Large intestine (tissue), 3 donors: ENCODE measurements around the gene ARHGAP26. TPM values are rescaled to one million over a fixed set of nuclear protein-coding genes. Genes with fewer than 3 reads are reported as not detected.
A peak's percentile ranks its signal among the peaks of the same experiment; 100 is the strongest.
"Not testable (repeated sequence)": the region's sequence is repeated elsewhere in the genome, so short reads cannot be mapped to it uniquely, and the experiment has no call there.

Source experiments
- DNase-seq, 2 donors: peaks; one replicate each; pipeline versions ENCODE4 v3.0.0 to v3.0.0-alpha.2; 2013
- H3K27ac ChIP-seq: one replicate; pipeline ENCODE4 v1.5.1; 2013; ENCODE audit warnings: low read length
- H3K27me3 ChIP-seq: 2 replicates; pipeline ENCODE4 v1.6.1; 2013; ENCODE audit warnings: low read length; ENCODE audit not compliant: control insufficient read depth, insufficient read depth
- H3K36me3 ChIP-seq: 2 replicates; pipeline ENCODE4 v1.6.1; 2013; ENCODE audit warnings: low read length; ENCODE audit not compliant: control insufficient read depth, insufficient read depth
- H3K4me1 ChIP-seq: one replicate; pipeline ENCODE4 v1.6.1; 2013; ENCODE audit warnings: low read length; ENCODE audit not compliant: control insufficient read depth, insufficient read depth
- H3K4me3 ChIP-seq: one replicate; pipeline ENCODE4 v1.5.1; 2013; ENCODE audit warnings: low read length
- H3K9me3 ChIP-seq: one replicate; pipeline ENCODE4 v1.6.1; 2013; ENCODE audit warnings: mild to moderate bottlenecking, low read depth, low read length, moderate library complexity; ENCODE audit not compliant: control insufficient read depth
- WGBS: methylation state at CpG from one replicate; pipeline ENCODE4 v1.1.5; 2013; ENCODE audit warnings: low lambda C conversion rate; ENCODE audit not compliant: insufficient coverage; 5-methylcytosine and 5-hydroxymethylcytosine counted together
- polyA plus RNA-seq: library from polyadenylated mRNA; unstranded; fragments of 120-200 nt; gene quantifications from one replicate; pipeline ENCODE4 v1.2.1, GENCODE V29; 2013

The ARHGAP26 gene
- polyA plus RNA-seq, 1 donor = 31.8 TPM

GRCh38 chr5:143114481-143114880, 344.3 kb downstream of the ARHGAP26 start:
- no CpG with 5 or more reads among the region's 2 CpGs for WGBS
- Histone ChIP-seq H3K9me3 (no peaks in the 10 kb centered on the region), H3K36me3 (no peaks in the 10 kb centered on the region), H3K4me1 (no peaks in the 10 kb centered on the region), H3K4me3 (no peak overlapping the region), H3K27ac (no peak overlapping the region), H3K27me3 (no peaks in the 10 kb centered on the region)
- no peak for DNase-seq

GRCh38 chr5:143115381-143115780, 345.2 kb downstream of the ARHGAP26 start:
- no peaks in the 10 kb centered on the region for H3K27me3 ChIP-seq
- no CpG with 5 or more reads among the region's 2 CpGs for WGBS
- no peaks in the 10 kb centered on the region for H3K9me3 ChIP-seq
- H3K4me1 ChIP-seq = no peaks in the 10 kb centered on the region
- no peak for DNase-seq
- no peak overlapping the region for H3K27ac ChIP-seq
- H3K36me3 ChIP-seq = no peaks in the 10 kb centered on the region
- no peak overlapping the region for H3K4me3 ChIP-seq

- Histone ChIP-seq H3K27me3 (no peaks in the 10 kb centered on the region), H3K27ac (no peak overlapping the region), H3K36me3 (peaks cover 2% of the 10 kb centered on the region), H3K4me1 (no peaks in the 10 kb centered on the region), H3K4me3 (no peak overlapping the region), H3K9me3 (no peaks in the 10 kb centered on the region)
- no peak for DNase-seq
- WGBS = no CpG with 5 or more reads among the region's 4 CpGs
Observed at GRCh38 chr5:143116814-143117213, 346.6 kb downstream of the ARHGAP26 start.

GRCh38 chr5:143117821-143118220, 347.6 kb downstream of the ARHGAP26 start:
- no peaks in the 10 kb centered on the region for H3K27me3 ChIP-seq
- H3K4me1 ChIP-seq = no peaks in the 10 kb centered on the region
- no peaks in the 10 kb centered on the region for H3K9me3 ChIP-seq
- no peak overlapping the region for H3K27ac ChIP-seq
- DNase-seq = no peak
- peaks cover 2% of the 10 kb centered on the region for H3K36me3 ChIP-seq
- H3K4me3 ChIP-seq = no peak overlapping the region

- Histone ChIP-seq H3K27me3 (no peaks in the 10 kb centered on the region), H3K27ac (no peak overlapping the region), H3K9me3 (no peaks in the 10 kb centered on the region), H3K36me3 (peaks cover 2% of the 10 kb centered on the region), H3K4me1 (no peaks in the 10 kb centered on the region), H3K4me3 (no peak overlapping the region)
- no peak for DNase-seq
- WGBS = no CpG with 5 or more reads among the region's 3 CpGs
Observed at GRCh38 chr5:143118222-143118621, 348.0 kb downstream of the ARHGAP26 start.

- not testable (repeated sequence) for H3K27me3 ChIP-seq, H3K4me1 ChIP-seq, H3K4me3 ChIP-seq, H3K27ac ChIP-seq, H3K36me3 ChIP-seq, H3K9me3 ChIP-seq
- WGBS = 20% methylated on average over 1 of the region's 3 CpGs
- peak in 1 of 2 donors; percentile 18 for DNase-seq
Observed at GRCh38 chr5:143118818-143119217, 348.6 kb downstream of the ARHGAP26 start.

- no peak overlapping the region for H3K27ac ChIP-seq
- no peaks in the 10 kb centered on the region for H3K27me3 ChIP-seq
- DNase-seq = no peak
- H3K36me3 ChIP-seq = peaks cover 2% of the 10 kb centered on the region
- WGBS = no CpG with 5 or more reads among the region's 2 CpGs
- no peaks in the 10 kb centered on the region for H3K4me1 ChIP-seq
- no peaks in the 10 kb centered on the region for H3K9me3 ChIP-seq
- H3K4me3 ChIP-seq = no peak overlapping the region
Observed at GRCh38 chr5:143119291-143119769, 349.2 kb downstream of the ARHGAP26 start.

- no peak overlapping the region for H3K27ac ChIP-seq
- no peaks in the 10 kb centered on the region for H3K27me3 ChIP-seq
- 80% methylated on average over 2 of the region's 3 CpGs for WGBS
- no peak overlapping the region for H3K4me3 ChIP-seq
- H3K9me3 ChIP-seq = no peaks in the 10 kb centered on the region
- no peak for DNase-seq
- no peaks in the 10 kb centered on the region for H3K4me1 ChIP-seq
- H3K36me3 ChIP-seq = peaks cover 2% of the 10 kb centered on the region
Observed at GRCh38 chr5:143119881-143120341, 349.7 kb downstream of the ARHGAP26 start.

GRCh38 chr5:143120460-143121134, 350.4 kb downstream of the ARHGAP26 start:
- peaks cover 2% of the 10 kb centered on the region for H3K36me3 ChIP-seq

GRCh38 chr5:143121135-143121475, 350.9 kb downstream of the ARHGAP26 start:
- no CpG with 5 or more reads among the region's 3 CpGs for WGBS

More at GRCh38 chr5:143120460-143121134, 350.4 kb downstream of the ARHGAP26 start:
- H3K27me3 ChIP-seq = no peaks in the 10 kb centered on the region
- no peak overlapping the region for H3K4me3 ChIP-seq
- H3K9me3 ChIP-seq = no peaks in the 10 kb centered on the region
- WGBS = 67% methylated on average over 1 of the region's 5 CpGs
- no peak for DNase-seq
- H3K4me1 ChIP-seq = no peaks in the 10 kb centered on the region
- no peak overlapping the region for H3K27ac ChIP-seq

GRCh38 chr5:143124593-143124992, 354.4 kb downstream of the ARHGAP26 start:
- H3K27ac ChIP-seq = no peak overlapping the region
- no peak overlapping the region for H3K4me3 ChIP-seq
- DNase-seq = no peak
- no peaks in the 10 kb centered on the region for H3K27me3 ChIP-seq
- H3K9me3 ChIP-seq = no peaks in the 10 kb centered on the region
- H3K4me1 ChIP-seq = no peaks in the 10 kb centered on the region
- peaks cover 2% of the 10 kb centered on the region for H3K36me3 ChIP-seq
- WGBS = no CpG with 5 or more reads among the region's 3 CpGs

More at GRCh38 chr5:143121135-143121475, 350.9 kb downstream of the ARHGAP26 start:
- Histone ChIP-seq H3K27ac (no peak overlapping the region), H3K9me3 (no peaks in the 10 kb centered on the region), H3K27me3 (no peaks in the 10 kb centered on the region), H3K4me3 (no peak overlapping the region), H3K4me1 (no peaks in the 10 kb centered on the region), H3K36me3 (peaks cover 2% of the 10 kb centered on the region)
- no peak for DNase-seq
